MM.1S (cell line): ENCODE measurements around the gene EPB41L2.

ENCODE experiments used
- DNase-seq: peaks from one replicate; pipeline ENCODE4 v3.0.0-alpha.2; 2015
- H2AFZ ChIP-seq: fragments of 300-600 bp; sonication (generic); 2 replicates; pipeline ENCODE4 v1.6.0; 2016; ENCODE audit warnings: antibody characterized with exemption, low read length
- H3F3A ChIP-seq: fragments of 300-600 bp; sonication (generic); 2 replicates; pipeline ENCODE4 v1.6.1; 2016; ENCODE audit warnings: mild to moderate bottlenecking, antibody characterized with exemption, low read length, moderate library complexity, mixed read lengths; ENCODE audit not compliant: insufficient read depth
- H3K27ac ChIP-seq: fragments of 300-600 bp; sonication (generic); 2 replicates; pipeline ENCODE4 v1.5.1; 2016; ENCODE audit warnings: mild to moderate bottlenecking, low read length
- H3K27me3 ChIP-seq: fragments of 300-600 bp; sonication (generic); replicated peaks from 2 replicates; pipeline ENCODE4 v1.6.0; 2016; ENCODE audit warnings: low read length; ENCODE audit not compliant: insufficient read depth
- H3K36me3 ChIP-seq: fragments of 300-600 bp; sonication (generic); replicated peaks from 2 replicates; pipeline ENCODE4 v1.6.1; 2016; ENCODE audit warnings: mild to moderate bottlenecking, low read length, mixed read lengths; ENCODE audit not compliant: insufficient read depth
- H3K4me1 ChIP-seq: fragments of 300-600 bp; sonication (generic); 2 replicates; pipeline ENCODE4 v1.6.1; 2016; ENCODE audit warnings: low read length, mixed read lengths
- H3K4me2 ChIP-seq: fragments of 300-600 bp; sonication (generic); 2 replicates; pipeline ENCODE4 v1.6.0; 2016; ENCODE audit warnings: low read depth, low read length
- H3K4me3 ChIP-seq: fragments of 300-600 bp; sonication (generic); 2 replicates; pipeline ENCODE4 v1.5.1; 2016; ENCODE audit warnings: low read length, mixed read lengths
- H3K79me2 ChIP-seq: fragments of 300-600 bp; sonication (generic); 2 replicates; pipeline ENCODE4 v1.6.1; 2016; ENCODE audit warnings: mixed run types, low read length, mixed read lengths
- H3K9ac ChIP-seq: fragments of 300-600 bp; sonication (generic); 2 replicates; pipeline ENCODE4 v1.6.1; 2016; ENCODE audit warnings: low read length, mixed read lengths
- H3K9me2 ChIP-seq: fragments of 300-600 bp; sonication (generic); replicated peaks from 2 replicates; pipeline ENCODE4 v1.6.1; 2016; ENCODE audit warnings: mild to moderate bottlenecking, low read length, mixed read lengths; ENCODE audit not compliant: insufficient read depth
- H3K9me3 ChIP-seq: fragments of 300-600 bp; sonication (generic); replicated peaks from 2 replicates; pipeline ENCODE4 v1.6.1; 2016; ENCODE audit warnings: mild to moderate bottlenecking, low read length, mixed read lengths; ENCODE audit not compliant: insufficient read depth
- H4K20me1 ChIP-seq: fragments of 300-600 bp; sonication (generic); 2 replicates; pipeline ENCODE4 v1.6.1; 2016; ENCODE audit warnings: mild to moderate bottlenecking, low read length, moderate library complexity, mixed read lengths; ENCODE audit not compliant: insufficient read depth
- CTCF ChIP-seq: fragments of 300-600 bp; sonication (generic); IDR thresholded peaks from 2 replicates; pipeline ENCODE4 v1.5.1; 2016; ENCODE audit warnings: antibody characterized with exemption, low read length, mixed read lengths
- EZH2 ChIP-seq: fragments of 300-600 bp; sonication (generic); optimal IDR thresholded peaks from 2 replicates; pipeline ENCODE3; 2017; ENCODE audit warnings: low read depth, mild to moderate bottlenecking, antibody characterized with exemption, low read length, mixed read lengths
- EZH2phosphoT487 ChIP-seq: fragments of 300-600 bp; sonication (generic); IDR thresholded peaks from 2 replicates; pipeline ENCODE4 v1.6.1; 2018; ENCODE audit warnings: antibody characterized with exemption, low read length

The EPB41L2 gene

GRCh38 chr6:130929036-130929678, 133.9 kb downstream of the EPB41L2 start:
- no peak for TF ChIP-seq CTCF
- no peak for TF ChIP-seq EZH2phosphoT487
- no peak for TF ChIP-seq EZH2
- Histone ChIP-seq H3K27me3 (no peaks in the 10 kb centered on the region), H2AFZ (no peak overlapping the region), H3K79me2 (no peaks in the 10 kb centered on the region), H3K9me3 (no peaks in the 10 kb centered on the region), H3K9ac (no peak overlapping the region), H3K9me2 (no peaks in the 10 kb centered on the region), H3K4me2 (no peak overlapping the region), H3K36me3 (no peaks in the 10 kb centered on the region), H3F3A (no peaks in the 10 kb centered on the region), H3K27ac (no peak overlapping the region), H3K4me1 (no peaks in the 10 kb centered on the region), H3K4me3 (no peak overlapping the region), H4K20me1 (no peaks in the 10 kb centered on the region)
- DNase-seq = no peak

DNA sequence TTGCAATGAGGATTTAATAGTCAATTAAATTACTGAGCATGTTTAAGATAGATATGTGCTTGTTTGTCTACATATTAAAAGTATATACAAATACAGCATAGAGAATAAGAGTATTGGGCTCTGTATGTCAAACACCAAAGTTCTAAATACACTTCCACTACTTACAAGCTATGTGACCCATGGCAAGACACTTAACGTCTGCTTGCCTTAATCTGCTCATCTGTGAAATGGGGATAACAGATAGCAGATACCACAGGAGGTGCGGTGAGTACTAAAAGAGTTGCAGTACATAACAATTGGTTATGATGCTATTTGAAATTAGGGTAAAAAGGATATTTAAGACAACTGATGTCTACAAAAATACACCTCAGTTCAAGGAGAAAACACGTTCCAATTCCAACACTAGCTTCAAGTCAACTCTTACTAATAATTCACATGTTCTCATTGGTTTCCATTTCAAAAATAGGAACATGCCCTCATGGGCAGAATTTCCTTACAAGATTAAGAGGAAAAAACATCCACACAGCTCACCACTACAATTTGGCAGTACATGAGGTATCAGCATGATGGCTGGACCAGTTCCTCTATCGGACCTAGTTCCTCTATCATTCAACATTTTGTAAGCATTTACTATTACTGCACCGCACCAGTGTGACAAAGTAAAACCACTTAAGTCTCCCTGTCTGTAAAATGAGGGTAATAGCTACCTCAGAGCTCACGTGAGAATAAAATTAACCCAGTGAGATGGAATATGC, 134.7 kb downstream of the EPB41L2 start:
- Histone ChIP-seq H3K9me2 (no peaks in the 10 kb centered on the region), H3F3A (no peaks in the 10 kb centered on the region), H3K9ac (no peak overlapping the region), H3K4me1 (no peaks in the 10 kb centered on the region), H3K36me3 (no peaks in the 10 kb centered on the region), H3K9me3 (no peaks in the 10 kb centered on the region), H3K79me2 (no peaks in the 10 kb centered on the region), H3K4me2 (no peak overlapping the region), H3K4me3 (no peak overlapping the region), H2AFZ (no peak overlapping the region), H3K27ac (no peak overlapping the region), H4K20me1 (no peaks in the 10 kb centered on the region), H3K27me3 (no peaks in the 10 kb centered on the region)
- TF ChIP-seq EZH2 (no peak), CTCF (no peak), EZH2phosphoT487 (no peak)
- DNase-seq = no peak

GRCh38 chr6:130927305-130927704, 135.7 kb downstream of the EPB41L2 start:
- Histone ChIP-seq H3K27ac (no peak overlapping the region), H3K4me1 (no peaks in the 10 kb centered on the region), H3K36me3 (no peaks in the 10 kb centered on the region), H3K4me2 (no peak overlapping the region), H2AFZ (no peak overlapping the region), H3K9ac (no peak overlapping the region), H3K4me3 (no peak overlapping the region), H3K9me3 (no peaks in the 10 kb centered on the region), H3K79me2 (no peaks in the 10 kb centered on the region), H3K27me3 (no peaks in the 10 kb centered on the region), H3F3A (no peaks in the 10 kb centered on the region), H4K20me1 (no peaks in the 10 kb centered on the region), H3K9me2 (no peaks in the 10 kb centered on the region)
- DNase-seq = no peak
- TF ChIP-seq EZH2phosphoT487 = no peak
- no peak for TF ChIP-seq CTCF
- no peak for TF ChIP-seq EZH2
